Endodermal cell (in vitro differentiated cells): ENCODE data around the gene VASH2. TPM values are rescaled to one million over a fixed set of nuclear protein-coding genes. Genes with fewer than 3 reads are reported as not detected.

ENCODE experiments used
- DNase-seq: peaks from one replicate; pipeline ENCODE4 v3.0.0-alpha.2; 2017
- H3K27ac ChIP-seq: 2 replicates; pipeline ENCODE4 v1.5.1; 2013; ENCODE audit warnings: mild to moderate bottlenecking, low read depth, low read length, moderate library complexity
- H3K27me3 ChIP-seq: 2 replicates; pipeline ENCODE4 v1.6.1; 2013; ENCODE audit warnings: mild to moderate bottlenecking, low read length, moderate library complexity; ENCODE audit not compliant: insufficient read depth, control insufficient read depth, poor library complexity, severe bottlenecking
- H3K36me3 ChIP-seq: 2 replicates; pipeline ENCODE4 v1.7.0; 2013; ENCODE audit warnings: mild to moderate bottlenecking, low read length, moderate library complexity; ENCODE audit not compliant: control insufficient read depth, insufficient read depth
- H3K4me1 ChIP-seq: one replicate; pipeline ENCODE4 v1.7.0; 2013; ENCODE audit warnings: low read length; ENCODE audit not compliant: control insufficient read depth, insufficient read depth
- H3K4me3 ChIP-seq: 2 replicates; pipeline ENCODE4 v1.5.1; 2013; ENCODE audit warnings: mild to moderate bottlenecking, low read length, moderate library complexity
- H3K9ac ChIP-seq: 2 replicates; pipeline ENCODE4 v1.6.1; 2013; ENCODE audit warnings: mild to moderate bottlenecking, low read length, moderate library complexity; ENCODE audit not compliant: poor library complexity, severe bottlenecking; ENCODE audit errors: extremely low read depth
- H3K9me3 ChIP-seq: 2 replicates; pipeline ENCODE4 v1.6.1; 2013; ENCODE audit warnings: mild to moderate bottlenecking, low read length, moderate library complexity; ENCODE audit not compliant: control insufficient read depth
- H3K27ac Mint-ChIP-seq: 2 replicates; pipeline ENCODE4 v1.8.0; 2020; ENCODE audit warnings: mixed read lengths
- H3K27me3 Mint-ChIP-seq: 2 replicates; pipeline ENCODE4 v1.8.0; 2021; ENCODE audit warnings: mild to moderate bottlenecking, mixed read lengths; ENCODE audit not compliant: insufficient read depth
- H3K36me3 Mint-ChIP-seq: 2 replicates; pipeline ENCODE4 v1.8.0; 2020; ENCODE audit warnings: low read depth, mixed read lengths
- H3K4me1 Mint-ChIP-seq: 2 replicates; pipeline ENCODE4 v1.8.0; 2020; ENCODE audit warnings: mixed read lengths
- H3K4me3 Mint-ChIP-seq: 2 replicates; pipeline ENCODE4 v1.8.0; 2020; ENCODE audit warnings: mild to moderate bottlenecking, moderate library complexity, mixed read lengths
- H3K9me3 Mint-ChIP-seq: 2 replicates; pipeline ENCODE4 v1.8.0; 2020; ENCODE audit warnings: mild to moderate bottlenecking, mixed read lengths
- CTCF ChIP-seq: fragments of 200-600 bp; sonication (generic); conservative IDR thresholded peaks from 2 replicates; pipeline ENCODE4 v1.5.0; 2021; ENCODE audit warnings: antibody characterized with exemption, mild to moderate bottlenecking
- WGBS, 2 experiments: methylation state at CpG; one replicate each; pipeline versions ENCODE4 v1.1.5 to v1.1.7; 2013; ENCODE audit warnings: missing lambda C conversion rate in 2 of 2, mixed read lengths in 1 of 2; ENCODE audit not compliant: insufficient coverage in 1 of 2, insufficient read length in 1 of 2; 5-methylcytosine and 5-hydroxymethylcytosine counted together
- total RNA-seq, 2 donors: library from RNA; stranded (reverse); fragmentation: NEBNext Ultra II Directional in 1 of 2; extraction: Animal tissue kit (Norgen Biotek cat#: 25700) in 1 of 2; gene quantifications; 2 replicates in 1 of 2; 3 replicates in 1 of 2; pipeline ENCODE4 v1.2.1, GENCODE V29; 2021

VASH2 gene
- total RNA-seq, 2 donors from 2014 or later: 13.7 to 30.2 TPM

GRCh38 chr1:212942679-212943392 is 7.5 kb upstream of the VASH2 start:
- peaks cover 22% of the 10 kb centered on the region for H3K9me3 ChIP-seq
- 90 to 96% methylated on average over 6 of the region's 6 CpGs for WGBS, 2 experiments
- peaks cover 4% of the 10 kb centered on the region for H3K27me3 Mint-ChIP-seq
- H3K36me3 ChIP-seq: no peaks in the 10 kb centered on the region
- H3K4me3 Mint-ChIP-seq: no peak overlapping the region
- no peaks in the 10 kb centered on the region for H3K27me3 ChIP-seq
- H3K4me3 ChIP-seq: no peak overlapping the region
- no peaks in the 10 kb centered on the region for H3K4me1 ChIP-seq
- TF ChIP-seq CTCF: no peak
- H3K9ac ChIP-seq: no peak overlapping the region
- no peak for DNase-seq
- peaks cover 4% of the 10 kb centered on the region for H3K36me3 Mint-ChIP-seq
- H3K9me3 Mint-ChIP-seq: peaks cover 16% of the 10 kb centered on the region
- no peak overlapping the region for H3K27ac Mint-ChIP-seq
- H3K27ac ChIP-seq: no peak overlapping the region
- H3K4me1 Mint-ChIP-seq: peaks cover 7% of the 10 kb centered on the region

- 97 to 100% methylated on average over 3 to 4 of the region's 4 CpGs for WGBS, 2 experiments
- Histone ChIP-seq H3K9me3 (peaks cover 22% of the 10 kb centered on the region), H3K27ac (no peak overlapping the region), H3K27me3 (no peaks in the 10 kb centered on the region), H3K4me1 (no peaks in the 10 kb centered on the region), H3K36me3 (no peaks in the 10 kb centered on the region), H3K4me3 (no peak overlapping the region), H3K9ac (no peak overlapping the region)
- H3K4me3 Mint-ChIP-seq: no peak overlapping the region
- TF ChIP-seq CTCF: no peak
- no peak for DNase-seq
- H3K36me3 Mint-ChIP-seq: peaks cover 4% of the 10 kb centered on the region
- H3K9me3 Mint-ChIP-seq: peaks cover 19% of the 10 kb centered on the region
- H3K27me3 Mint-ChIP-seq: peaks cover 5% of the 10 kb centered on the region
- H3K4me1 Mint-ChIP-seq: peaks cover 7% of the 10 kb centered on the region
- H3K27ac Mint-ChIP-seq: no peak overlapping the region
These were observed 7.0 kb upstream of the VASH2 start for GRCh38 chr1:212943393-212943710.

GRCh38 chr1:212944229-212944901 is 6.0 kb upstream of the VASH2 start:
- peaks cover 15% of the 10 kb centered on the region for H3K27me3 Mint-ChIP-seq
- peaks cover 6% of the 10 kb centered on the region for H3K27me3 ChIP-seq
- H3K36me3 Mint-ChIP-seq: peaks cover 4% of the 10 kb centered on the region
- 91 to 95% methylated on average over 5 to 6 of the region's 6 CpGs for WGBS, 2 experiments
- H3K4me1 Mint-ChIP-seq: peaks cover 7% of the 10 kb centered on the region
- H3K4me3 ChIP-seq: no peak overlapping the region
- H3K9ac ChIP-seq: no peak overlapping the region
- peaks cover 22% of the 10 kb centered on the region for H3K9me3 Mint-ChIP-seq
- no peak overlapping the region for H3K4me3 Mint-ChIP-seq
- no peak overlapping the region for H3K27ac ChIP-seq
- TF ChIP-seq CTCF: no peak
- no peak overlapping the region for H3K27ac Mint-ChIP-seq
- no peak for DNase-seq
- H3K36me3 ChIP-seq: no peaks in the 10 kb centered on the region
- H3K4me1 ChIP-seq: no peaks in the 10 kb centered on the region
- peaks cover 17% of the 10 kb centered on the region for H3K9me3 ChIP-seq
